IMR-90 (cell line): Measurements from ENCODE around the gene STARD10. TPM values are rescaled to one million over a fixed set of nuclear protein-coding genes. Genes with fewer than 3 reads are reported as not detected.
A peak's percentile ranks its signal among the peaks of the same experiment; 100 is the strongest.

ENCODE experiments used
- ATAC-seq: fragments of 200-7000 bp; cut with Tn5 transposase; 2 replicates; pipeline ENCODE4 v1.9.1; 2020; ENCODE audit warnings: low read depth, mild to moderate bottlenecking, moderate library complexity
- BruUV-seq: library from RNA; stranded (reverse); fragments of 400-500 nt; replicated peaks from 2 replicates; lab custom pipeline; 2021; lab: Mats Ljungman, UMichigan
- CTCF ChIA-PET: fragments of 300-600 bp; formaldehyde crosslinking; extraction: SDS; loops from one replicate; lab custom pipeline; 2021; ENCODE audit warnings: antibody characterized with exemption; lab: Yijun Ruan, JAX
- POLR2A ChIA-PET: fragments of 300-600 bp; sonication (Branson Sonifier 250); formaldehyde crosslinking; loops from one replicate; lab custom pipeline; 2022; ENCODE audit warnings: antibody characterized with exemption; ENCODE audit not compliant: unreplicated experiment; lab: Charles Lee
- DNase-seq: peaks from one replicate; pipeline ENCODE4 v3.0.0; 2013
- H2AFZ ChIP-seq: replicated peaks from 2 replicates; pipeline ENCODE3; 2013; ENCODE audit warnings: low read length, mild to moderate bottlenecking; ENCODE audit not compliant: poor library complexity
- H2AK5ac ChIP-seq: 2 replicates; pipeline ENCODE4 v1.6.1; 2013; ENCODE audit warnings: low read depth, low read length, inconsistent platforms
- H2AK9ac ChIP-seq: replicated peaks from 2 replicates; pipeline ENCODE3; 2013; ENCODE audit warnings: mild to moderate bottlenecking, low read depth, low read length, moderate library complexity; ENCODE audit not compliant: poor library complexity
- H2BK120ac ChIP-seq: 2 replicates; pipeline ENCODE4 v1.6.1; 2013; ENCODE audit warnings: low read depth, low read length, inconsistent platforms
- H2BK15ac ChIP-seq: 3 replicates; pipeline ENCODE4 v1.6.1; 2013; ENCODE audit warnings: low read depth, low read length, inconsistent platforms
- H2BK20ac ChIP-seq: 2 replicates; pipeline ENCODE4 v1.6.1; 2013; ENCODE audit warnings: low read depth, mild to moderate bottlenecking, inconsistent platforms, low read length, moderate library complexity
- H2BK5ac ChIP-seq: 2 replicates; pipeline ENCODE4 v1.6.1; 2013; ENCODE audit warnings: mild to moderate bottlenecking, low read depth, low read length, inconsistent platforms; ENCODE audit not compliant: poor library complexity, severe bottlenecking
- H3K14ac ChIP-seq: replicated peaks from 2 replicates; pipeline ENCODE4 v1.6.1; 2013; ENCODE audit warnings: low read depth, low read length, inconsistent platforms
- H3K18ac ChIP-seq: 2 replicates; pipeline ENCODE4 v1.6.1; 2013; ENCODE audit warnings: low read depth, low read length, control low read depth
- H3K23ac ChIP-seq: 2 replicates; pipeline ENCODE4 v1.6.1; 2013; ENCODE audit warnings: low read depth, low read length, inconsistent platforms
- H3K27ac ChIP-seq: 2 replicates; pipeline ENCODE4 v1.5.1; 2013; ENCODE audit warnings: mild to moderate bottlenecking, control low read depth, low read length; ENCODE audit not compliant: insufficient read depth
- H3K27me3 ChIP-seq: 2 replicates; pipeline ENCODE4 v1.6.1; 2013; ENCODE audit warnings: low read length; ENCODE audit not compliant: control insufficient read depth, insufficient read depth
- H3K36me3 ChIP-seq: 2 replicates; pipeline ENCODE4 v1.6.1; 2013; ENCODE audit warnings: low read length, mixed read lengths; ENCODE audit not compliant: control insufficient read depth, insufficient read depth
- H3K4ac ChIP-seq: 2 replicates; pipeline ENCODE4 v1.6.1; 2013; ENCODE audit warnings: low read depth, low read length, inconsistent platforms
- H3K4me1 ChIP-seq: 2 replicates; pipeline ENCODE4 v1.6.1; 2013; ENCODE audit warnings: low read length, mixed read lengths; ENCODE audit not compliant: control insufficient read depth, insufficient read depth
- H3K4me2 ChIP-seq: 2 replicates; pipeline ENCODE4 v1.6.1; 2013; ENCODE audit warnings: low read depth, mild to moderate bottlenecking, control low read depth, low read length, moderate library complexity
- H3K4me3 ChIP-seq: 2 replicates; pipeline ENCODE4 v1.5.1; 2013; ENCODE audit warnings: low read depth, mild to moderate bottlenecking, control low read depth, low read length, moderate library complexity; ENCODE audit not compliant: insufficient read depth
- H3K56ac ChIP-seq: 2 replicates; pipeline ENCODE4 v1.6.1; 2013; ENCODE audit warnings: low read length, inconsistent platforms; ENCODE audit not compliant: insufficient read depth; ENCODE audit errors: extremely low read depth
- H3K79me1 ChIP-seq, 2 experiments: 2 replicates each; pipeline ENCODE4 v1.6.1; 2013; ENCODE audit warnings: low read length in 2 of 2, inconsistent platforms in 1 of 2, low read depth in 1 of 2
- H3K9ac ChIP-seq: 2 replicates; pipeline ENCODE4 v1.6.1; 2013; ENCODE audit warnings: low read depth, low read length, control low read depth
- H3K9me1 ChIP-seq: 2 replicates; pipeline ENCODE4 v1.6.1; 2013; ENCODE audit warnings: low read length, inconsistent platforms; ENCODE audit not compliant: insufficient read depth
- H3K9me3 ChIP-seq: 2 replicates; pipeline ENCODE4 v1.6.1; 2013; ENCODE audit warnings: low read length; ENCODE audit not compliant: control insufficient read depth, insufficient read depth
- H4K20me1 ChIP-seq: 2 replicates; pipeline ENCODE4 v1.6.1; 2013; ENCODE audit warnings: low read length, inconsistent platforms; ENCODE audit not compliant: insufficient read depth
- H4K5ac ChIP-seq: 2 replicates; pipeline ENCODE4 v1.6.1; 2013; ENCODE audit warnings: mild to moderate bottlenecking, low read depth, low read length, control low read depth
- H4K8ac ChIP-seq, 2 experiments: 2 replicates each; pipeline ENCODE4 v1.6.1; 2013; ENCODE audit warnings: low read depth in 2 of 2, low read length in 2 of 2, control low read depth in 1 of 2, inconsistent platforms in 1 of 2
- H4K91ac ChIP-seq: 2 replicates; pipeline ENCODE4 v1.6.1; 2013; ENCODE audit warnings: low read depth, low read length, inconsistent platforms; ENCODE audit not compliant: insufficient read depth
- MXI1 ChIP-seq: IDR thresholded peaks from 2 replicates; pipeline ENCODE4 v1.6.1; 2012; ENCODE audit warnings: low read depth, mild to moderate bottlenecking, low read length, moderate library complexity, borderline replicate concordance
- RAD21 ChIP-seq: IDR thresholded peaks from 2 replicates; pipeline ENCODE4 v1.6.1; 2012; ENCODE audit warnings: low read length, improper control_type of control experiment
- WGBS, 2 experiments: methylation state at CpG; one replicate each; pipeline versions ENCODE4 v1.1.5 to v1.1.7; 2013; ENCODE audit warnings: missing lambda C conversion rate in 2 of 2; ENCODE audit not compliant: insufficient read length in 1 of 2; ENCODE audit errors: extremely low coverage in 2 of 2; 5-methylcytosine and 5-hydroxymethylcytosine counted together
- dilution Hi-C: fragments of 300-500 bp; cut with HindIII; formaldehyde crosslinking; loops from one replicate; pipeline ENCODE4 v1.14.3; 2018; ENCODE audit warnings: low sequenced_read_pairs; ENCODE audit not compliant: unreplicated experiment
- in situ Hi-C: fragments of 300-500 bp; cut with MboI; formaldehyde crosslinking; loops from 3 replicates; pipeline ENCODE4 v1.14.3; 2019; ENCODE audit warnings: low sequenced_read_pairs, inconsistent platforms, mixed read lengths
- intact Hi-C: fragments of 100-400 bp; cut with micrococcal nuclease; formaldehyde crosslinking; loops from 2 replicates; pipeline ENCODE4 v1.10.0; 2022
- polyA plus RNA-seq, 3 experiments: library from polyadenylated mRNA; depleted of rRNA; stranded (reverse); fragments of >200 nt; gene quantifications; 2 replicates each; pipeline ENCODE4 v1.2.3, GENCODE V29; 2012; ENCODE audit warnings: low replicate concordance in 1 of 3
- total RNA-seq: library from RNA; depleted of rRNA; stranded (reverse); fragments of >200 nt; gene quantifications from 2 replicates; pipeline ENCODE4 v1.2.3, GENCODE V29; 2012
- TF ChIP-seq, protein P1 (sequence below): conservative IDR thresholded peaks from 2 replicates; pipeline ENCODE4 v1.5.1; 2012; ENCODE audit warnings: mild to moderate bottlenecking, low read depth, low read length, improper control_type of control experiment

Gene STARD10
- total and polyA plus RNA-seq, 2 of the 4 experiments (the other 2 are of a cell fraction) = 23.8 to 37.4 TPM

GRCh38 chr11:72753341-72754148, 40.3 kb downstream of the STARD10 start:
- TF ChIP-seq MXI1 = no peak
- TF ChIP-seq, protein P1, sequence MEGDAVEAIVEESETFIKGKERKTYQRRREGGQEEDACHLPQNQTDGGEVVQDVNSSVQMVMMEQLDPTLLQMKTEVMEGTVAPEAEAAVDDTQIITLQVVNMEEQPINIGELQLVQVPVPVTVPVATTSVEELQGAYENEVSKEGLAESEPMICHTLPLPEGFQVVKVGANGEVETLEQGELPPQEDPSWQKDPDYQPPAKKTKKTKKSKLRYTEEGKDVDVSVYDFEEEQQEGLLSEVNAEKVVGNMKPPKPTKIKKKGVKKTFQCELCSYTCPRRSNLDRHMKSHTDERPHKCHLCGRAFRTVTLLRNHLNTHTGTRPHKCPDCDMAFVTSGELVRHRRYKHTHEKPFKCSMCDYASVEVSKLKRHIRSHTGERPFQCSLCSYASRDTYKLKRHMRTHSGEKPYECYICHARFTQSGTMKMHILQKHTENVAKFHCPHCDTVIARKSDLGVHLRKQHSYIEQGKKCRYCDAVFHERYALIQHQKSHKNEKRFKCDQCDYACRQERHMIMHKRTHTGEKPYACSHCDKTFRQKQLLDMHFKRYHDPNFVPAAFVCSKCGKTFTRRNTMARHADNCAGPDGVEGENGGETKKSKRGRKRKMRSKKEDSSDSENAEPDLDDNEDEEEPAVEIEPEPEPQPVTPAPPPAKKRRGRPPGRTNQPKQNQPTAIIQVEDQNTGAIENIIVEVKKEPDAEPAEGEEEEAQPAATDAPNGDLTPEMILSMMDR = 0 out of 2 replicates have a peak, but pooled peaks have one; percentile 6
- no peak for TF ChIP-seq RAD21
- DNase-seq (no peak), ATAC-seq (no peak)
- Histone ChIP-seq H2AK5ac (peak overlapping the region; percentile 15), H2AK9ac (no peak overlapping the region), H3K4ac (no peak overlapping the region; the same call in 1 of the 2 replicates), H3K4me1 (peaks cover 14% of the 10 kb centered on the region), H3K14ac (0 out of 2 replicates have a peak overlapping the region, but pooled peaks have one; percentile 84), H4K5ac (no peak overlapping the region), H3K9me3 (no peaks in the 10 kb centered on the region), H3K9ac (no peak overlapping the region), H3K27me3 (no peaks in the 10 kb centered on the region), H2BK120ac (no peak overlapping the region), H3K56ac (no peak overlapping the region), H3K18ac (no peak overlapping the region), H2BK5ac (no peak overlapping the region), H3K23ac (peak overlapping the region; percentile 92; the same call in 1 of the 2 replicates), H2BK20ac (no peak overlapping the region), H4K8ac (peak overlapping the region in 1 of 2 experiments; percentile 77; a peak in 1 of 4 replicates), H4K91ac (no peak overlapping the region), H3K9me1 (peaks cover 17% of the 10 kb centered on the region), H3K79me1 (peaks cover 21 to 47% of the 10 kb centered on the region in 2 experiments), H4K20me1 (peaks cover 5% of the 10 kb centered on the region; the same call in 1 of the 2 replicates), H3K4me3 (no peak overlapping the region), H2AFZ (peak overlapping the region; percentile 34), H3K27ac (no peak overlapping the region), H2BK15ac (peak overlapping the region; percentile 97; the same call in 1 of the 3 replicates), H3K36me3 (0 out of 2 replicates have a peak, but pooled peaks cover under 1% of the 10 kb centered on the region), H3K4me2 (no peak overlapping the region)
- intact Hi-C loops = loop anchor here (5.0 kb wide), 1 partner anchor 59 kb away; the partner anchor contains the start of gene ATG16L2
- ChIA-PET POLR2A (no interaction called here), CTCF (no interaction called here)
- dilution Hi-C loops = no loop called here
- WGBS, 2 experiments = no CpG with 5 or more reads among the region's 9 CpGs
- BruUV-seq = no TSS peak
- in situ Hi-C loops = no loop called here
